Measurements from ENCODE around the gene MAPKAPK2. TPM values are rescaled to one million over a fixed set of nuclear protein-coding genes. Genes with fewer than 3 reads are reported as not detected.

MAPKAPK2 gene
- polyA plus RNA-seq, 1 donor from 2014 or later: 9.0 TPM

GRCh38 chr1:206772243-206772937 lies 87.7 kb downstream of the MAPKAPK2 start, which contains the start of gene IL10:
Gene IL10, minus strand, starts transcription at chr1:206772494. Its CDS starts 59 bp downstream, at chr1:206772435.
- Histone ChIP-seq H4K20me1 (ENCODE audit: insufficient read depth) (no peaks in the 10 kb centered on the region), H3F3A (ENCODE audit: insufficient read depth, low read length, poor library complexity, severe bottlenecking) (no peaks in the 10 kb centered on the region), H3K27ac (ENCODE audit: low read length) (no peak within 1 kb of the TSS), H3K4me3 (ENCODE audit: low read length) (no peak within 1 kb of the TSS), H3K4me2 (ENCODE audit: low read length) (no peak within 1 kb of the TSS), H3K79me2 (replicated peaks; ENCODE audit: insufficient read depth, low read length) (no peaks in the 10 kb centered on the region), H3K36me3 (ENCODE audit: insufficient read depth, low read length) (no peaks in the 10 kb centered on the region), H3K9ac (ENCODE audit: low read length) (no peak within 1 kb of the TSS), H2AFZ (ENCODE audit: low read depth, low read length) (no peak within 1 kb of the TSS), H3K9me3 (ENCODE audit: low read length) (no peaks in the 10 kb centered on the region), H3K27me3 (ENCODE audit: insufficient read depth, low read depth, low read length) (no peaks in the 10 kb centered on the region), H3K9me2 (ENCODE audit: insufficient read depth, low read length) (no peaks in the 10 kb centered on the region)
- no peak for TF ChIP-seq REST (IDR thresholded peaks at IDR 0.05; ENCODE audit: borderline replicate concordance)
- no peak for TF ChIP-seq RAD21 (conservative IDR thresholded peaks at IDR 0.05)
- no peak for TF ChIP-seq TAF1 (IDR thresholded peaks at IDR 0.05; ENCODE audit: low read depth)
- TF ChIP-seq CTCF (IDR thresholded peaks at IDR 0.05; ENCODE audit: poor library complexity, severe bottlenecking): no peak
- TF ChIP-seq MXI1 (conservative IDR thresholded peaks at IDR 0.05; ENCODE audit: poor library complexity, severe bottlenecking): no peak
- no peak for TF ChIP-seq EZH2 (IDR thresholded peaks at IDR 0.05; ENCODE audit: borderline replicate concordance, insufficient read depth, low read length, poor library complexity, severe bottlenecking)

- Histone ChIP-seq H3K9ac (ENCODE audit: low read length) (no peak overlapping the region), H4K20me1 (ENCODE audit: insufficient read depth) (no peaks in the 10 kb centered on the region), H3K27me3 (ENCODE audit: insufficient read depth, low read depth, low read length) (no peaks in the 10 kb centered on the region), H2AFZ (ENCODE audit: low read depth, low read length) (no peak overlapping the region), H3F3A (ENCODE audit: insufficient read depth, low read length, poor library complexity, severe bottlenecking) (no peaks in the 10 kb centered on the region), H3K27ac (ENCODE audit: low read length) (no peak overlapping the region), H3K36me3 (ENCODE audit: insufficient read depth, low read length) (no peaks in the 10 kb centered on the region), H3K4me3 (ENCODE audit: low read length) (no peak overlapping the region), H3K9me3 (ENCODE audit: low read length) (no peaks in the 10 kb centered on the region), H3K4me2 (ENCODE audit: low read length) (no peak overlapping the region), H3K9me2 (ENCODE audit: insufficient read depth, low read length) (no peaks in the 10 kb centered on the region), H3K79me2 (replicated peaks; ENCODE audit: insufficient read depth, low read length) (no peaks in the 10 kb centered on the region)
- TF ChIP-seq TAF1 (IDR thresholded peaks at IDR 0.05; ENCODE audit: low read depth) (no peak), RAD21 (conservative IDR thresholded peaks at IDR 0.05) (no peak), SMC3 (conservative IDR thresholded peaks at IDR 0.05; ENCODE audit: poor library complexity) (no peak), EP300 (conservative IDR thresholded peaks at IDR 0.05; ENCODE audit: poor library complexity, severe bottlenecking) (no peak), REST (IDR thresholded peaks at IDR 0.05; ENCODE audit: borderline replicate concordance) (no peak), CTCF (IDR thresholded peaks at IDR 0.05; ENCODE audit: poor library complexity, severe bottlenecking) (no peak), POLR2AphosphoS5 (IDR thresholded peaks at IDR 0.05) (no peak), MXI1 (conservative IDR thresholded peaks at IDR 0.05; ENCODE audit: poor library complexity, severe bottlenecking) (no peak), EZH2 (IDR thresholded peaks at IDR 0.05; ENCODE audit: borderline replicate concordance, insufficient read depth, low read length, poor library complexity, severe bottlenecking) (no peak)
Measured at GRCh38 chr1:206774093-206774492, 89.4 kb downstream of the MAPKAPK2 start.
